Measurements from ENCODE around the gene MIOS.

GRCh38 chr7:7529328-7529727 is 37.4 kb upstream of the MIOS start:
- TF ChIP-seq, protein P1, sequence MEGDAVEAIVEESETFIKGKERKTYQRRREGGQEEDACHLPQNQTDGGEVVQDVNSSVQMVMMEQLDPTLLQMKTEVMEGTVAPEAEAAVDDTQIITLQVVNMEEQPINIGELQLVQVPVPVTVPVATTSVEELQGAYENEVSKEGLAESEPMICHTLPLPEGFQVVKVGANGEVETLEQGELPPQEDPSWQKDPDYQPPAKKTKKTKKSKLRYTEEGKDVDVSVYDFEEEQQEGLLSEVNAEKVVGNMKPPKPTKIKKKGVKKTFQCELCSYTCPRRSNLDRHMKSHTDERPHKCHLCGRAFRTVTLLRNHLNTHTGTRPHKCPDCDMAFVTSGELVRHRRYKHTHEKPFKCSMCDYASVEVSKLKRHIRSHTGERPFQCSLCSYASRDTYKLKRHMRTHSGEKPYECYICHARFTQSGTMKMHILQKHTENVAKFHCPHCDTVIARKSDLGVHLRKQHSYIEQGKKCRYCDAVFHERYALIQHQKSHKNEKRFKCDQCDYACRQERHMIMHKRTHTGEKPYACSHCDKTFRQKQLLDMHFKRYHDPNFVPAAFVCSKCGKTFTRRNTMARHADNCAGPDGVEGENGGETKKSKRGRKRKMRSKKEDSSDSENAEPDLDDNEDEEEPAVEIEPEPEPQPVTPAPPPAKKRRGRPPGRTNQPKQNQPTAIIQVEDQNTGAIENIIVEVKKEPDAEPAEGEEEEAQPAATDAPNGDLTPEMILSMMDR (IDR thresholded peaks at IDR 0.05) = no peak
- TF ChIP-seq POLR2AphosphoS5 (IDR thresholded peaks at IDR 0.05) = no peak
